ENCODE data around the gene ID2. TPM values are rescaled to one million over a fixed set of nuclear protein-coding genes. Genes with fewer than 3 reads are reported as not detected.

Gene ID2
- total and polyA plus RNA-seq, 2 of the 13 experiments (the other 11 are each of a cell fraction or from before 2014, with no cell fraction given) = 214 to 719 TPM

DNA sequence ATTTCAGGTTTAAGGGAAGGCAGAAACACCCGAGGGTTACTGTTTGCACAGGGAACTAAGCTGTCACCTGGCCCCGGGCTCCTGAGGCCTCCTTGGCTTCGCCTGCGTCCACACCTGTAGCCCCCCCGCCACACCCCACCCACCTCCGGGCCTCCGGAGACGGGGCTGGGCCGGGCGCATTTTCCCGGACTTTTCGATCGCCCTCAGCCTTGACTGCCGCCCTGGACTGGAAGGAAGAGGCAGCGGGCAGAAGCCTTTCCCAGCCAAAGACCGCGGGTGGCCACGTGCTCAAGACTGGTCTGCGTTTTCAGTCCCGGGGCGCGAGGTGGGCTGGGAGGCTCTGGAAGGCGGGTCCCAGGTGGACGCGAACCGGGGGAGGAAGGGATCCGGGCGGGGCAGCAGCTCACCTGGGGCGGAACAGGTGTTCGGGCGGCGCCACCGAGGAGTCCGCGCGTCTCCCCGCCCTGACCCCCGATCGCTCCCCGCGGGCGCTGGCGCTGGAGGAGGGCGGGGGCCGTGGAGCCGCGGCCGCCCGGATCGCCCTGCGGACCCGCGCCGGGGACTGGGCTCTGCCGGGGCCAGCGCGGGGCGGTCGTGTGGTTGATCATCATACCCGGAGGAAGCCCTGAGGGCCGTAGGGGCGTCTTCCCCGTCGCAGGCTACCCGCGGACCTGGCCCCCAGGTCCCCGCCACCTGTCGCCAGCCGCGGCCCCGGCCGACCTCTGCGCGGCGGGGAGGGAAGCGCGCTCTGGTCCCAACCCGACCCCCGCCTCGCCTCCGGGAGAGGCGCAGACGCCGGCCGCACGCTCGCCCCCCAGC lies 3.2 kb downstream of the ID2 start (continued):
- TF ChIP-seq ZNF550 (CRISPR knock-in tag; IDR thresholded peaks at IDR 0.05; ENCODE audit: borderline replicate concordance) = 0 out of 2 replicates have a peak, but pooled peaks have one; percentile 77
- TF ChIP-seq CHD4 (IDR thresholded peaks at IDR 0.05; ENCODE audit: borderline replicate concordance, low read length) = no peak
- TF ChIP-seq, protein P1, sequence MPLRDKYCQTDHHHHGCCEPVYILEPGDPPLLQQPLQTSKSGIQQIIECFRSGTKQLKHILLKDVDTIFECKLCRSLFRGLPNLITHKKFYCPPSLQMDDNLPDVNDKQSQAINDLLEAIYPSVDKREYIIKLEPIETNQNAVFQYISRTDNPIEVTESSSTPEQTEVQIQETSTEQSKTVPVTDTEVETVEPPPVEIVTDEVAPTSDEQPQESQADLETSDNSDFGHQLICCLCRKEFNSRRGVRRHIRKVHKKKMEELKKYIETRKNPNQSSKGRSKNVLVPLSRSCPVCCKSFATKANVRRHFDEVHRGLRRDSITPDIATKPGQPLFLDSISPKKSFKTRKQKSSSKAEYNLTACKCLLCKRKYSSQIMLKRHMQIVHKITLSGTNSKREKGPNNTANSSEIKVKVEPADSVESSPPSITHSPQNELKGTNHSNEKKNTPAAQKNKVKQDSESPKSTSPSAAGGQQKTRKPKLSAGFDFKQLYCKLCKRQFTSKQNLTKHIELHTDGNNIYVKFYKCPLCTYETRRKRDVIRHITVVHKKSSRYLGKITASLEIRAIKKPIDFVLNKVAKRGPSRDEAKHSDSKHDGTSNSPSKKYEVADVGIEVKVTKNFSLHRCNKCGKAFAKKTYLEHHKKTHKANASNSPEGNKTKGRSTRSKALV (CRISPR knock-in tag; IDR thresholded peaks at IDR 0.05) = 0 out of 2 replicates have a peak, but pooled peaks have one; percentile 32
- TF ChIP-seq, protein P2, sequence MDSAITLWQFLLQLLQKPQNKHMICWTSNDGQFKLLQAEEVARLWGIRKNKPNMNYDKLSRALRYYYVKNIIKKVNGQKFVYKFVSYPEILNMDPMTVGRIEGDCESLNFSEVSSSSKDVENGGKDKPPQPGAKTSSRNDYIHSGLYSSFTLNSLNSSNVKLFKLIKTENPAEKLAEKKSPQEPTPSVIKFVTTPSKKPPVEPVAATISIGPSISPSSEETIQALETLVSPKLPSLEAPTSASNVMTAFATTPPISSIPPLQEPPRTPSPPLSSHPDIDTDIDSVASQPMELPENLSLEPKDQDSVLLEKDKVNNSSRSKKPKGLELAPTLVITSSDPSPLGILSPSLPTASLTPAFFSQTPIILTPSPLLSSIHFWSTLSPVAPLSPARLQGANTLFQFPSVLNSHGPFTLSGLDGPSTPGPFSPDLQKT (CRISPR knock-in tag; IDR thresholded peaks at IDR 0.05; ENCODE audit: borderline replicate concordance) = 0 out of 2 replicates have a peak, but pooled peaks have one; percentile 44
- TF ChIP-seq CREM (IDR thresholded peaks at IDR 0.05) = no peak; the same call in 1 of the 2 replicates
- TF ChIP-seq CREM (CRISPR knock-in tag; IDR thresholded peaks at IDR 0.05) = no peak
- TF ChIP-seq ZNF678 (CRISPR knock-in tag; IDR thresholded peaks at IDR 0.05) = 0 out of 2 replicates have a peak, but pooled peaks have one; percentile 46
- no peak for TF ChIP-seq JUND (CRISPR knock-in tag; IDR thresholded peaks at IDR 0.05)
- TF ChIP-seq, protein P3, sequence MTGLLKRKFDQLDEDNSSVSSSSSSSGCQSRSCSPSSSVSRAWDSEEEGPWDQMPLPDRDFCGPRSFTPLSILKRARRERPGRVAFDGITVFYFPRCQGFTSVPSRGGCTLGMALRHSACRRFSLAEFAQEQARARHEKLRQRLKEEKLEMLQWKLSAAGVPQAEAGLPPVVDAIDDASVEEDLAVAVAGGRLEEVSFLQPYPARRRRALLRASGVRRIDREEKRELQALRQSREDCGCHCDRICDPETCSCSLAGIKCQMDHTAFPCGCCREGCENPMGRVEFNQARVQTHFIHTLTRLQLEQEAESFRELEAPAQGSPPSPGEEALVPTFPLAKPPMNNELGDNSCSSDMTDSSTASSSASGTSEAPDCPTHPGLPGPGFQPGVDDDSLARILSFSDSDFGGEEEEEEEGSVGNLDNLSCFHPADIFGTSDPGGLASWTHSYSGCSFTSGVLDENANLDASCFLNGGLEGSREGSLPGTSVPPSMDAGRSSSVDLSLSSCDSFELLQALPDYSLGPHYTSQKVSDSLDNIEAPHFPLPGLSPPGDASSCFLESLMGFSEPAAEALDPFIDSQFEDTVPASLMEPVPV (CRISPR knock-in tag; IDR thresholded peaks at IDR 0.05) = peak; percentile 97
- TF ChIP-seq TAF1 (CRISPR knock-in tag; IDR thresholded peaks at IDR 0.05) = no peak; the same call in 1 of the 2 replicates
- TF ChIP-seq, protein P4, sequence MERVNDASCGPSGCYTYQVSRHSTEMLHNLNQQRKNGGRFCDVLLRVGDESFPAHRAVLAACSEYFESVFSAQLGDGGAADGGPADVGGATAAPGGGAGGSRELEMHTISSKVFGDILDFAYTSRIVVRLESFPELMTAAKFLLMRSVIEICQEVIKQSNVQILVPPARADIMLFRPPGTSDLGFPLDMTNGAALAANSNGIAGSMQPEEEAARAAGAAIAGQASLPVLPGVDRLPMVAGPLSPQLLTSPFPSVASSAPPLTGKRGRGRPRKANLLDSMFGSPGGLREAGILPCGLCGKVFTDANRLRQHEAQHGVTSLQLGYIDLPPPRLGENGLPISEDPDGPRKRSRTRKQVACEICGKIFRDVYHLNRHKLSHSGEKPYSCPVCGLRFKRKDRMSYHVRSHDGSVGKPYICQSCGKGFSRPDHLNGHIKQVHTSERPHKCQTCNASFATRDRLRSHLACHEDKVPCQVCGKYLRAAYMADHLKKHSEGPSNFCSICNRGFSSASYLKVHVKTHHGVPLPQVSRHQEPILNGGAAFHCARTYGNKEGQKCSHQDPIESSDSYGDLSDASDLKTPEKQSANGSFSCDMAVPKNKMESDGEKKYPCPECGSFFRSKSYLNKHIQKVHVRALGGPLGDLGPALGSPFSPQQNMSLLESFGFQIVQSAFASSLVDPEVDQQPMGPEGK (CRISPR knock-in tag; IDR thresholded peaks at IDR 0.05) = peak; percentile 56; the same call in 1 of the 2 replicates
- TF ChIP-seq ATF6 (CRISPR knock-in tag; conservative IDR thresholded peaks at IDR 0.05) = no peak
- TF ChIP-seq ZNF841 (CRISPR knock-in tag; IDR thresholded peaks at IDR 0.05; ENCODE audit: borderline replicate concordance) = no peak; the same call in 1 of the 2 replicates
- no peak for TF ChIP-seq ZFYVE20 (CRISPR knock-in tag; IDR thresholded peaks at IDR 0.05; ENCODE audit: borderline replicate concordance, low read depth)
- TF ChIP-seq MTF1 (CRISPR knock-in tag; IDR thresholded peaks at IDR 0.05) = no peak
- TF ChIP-seq, protein P5, sequence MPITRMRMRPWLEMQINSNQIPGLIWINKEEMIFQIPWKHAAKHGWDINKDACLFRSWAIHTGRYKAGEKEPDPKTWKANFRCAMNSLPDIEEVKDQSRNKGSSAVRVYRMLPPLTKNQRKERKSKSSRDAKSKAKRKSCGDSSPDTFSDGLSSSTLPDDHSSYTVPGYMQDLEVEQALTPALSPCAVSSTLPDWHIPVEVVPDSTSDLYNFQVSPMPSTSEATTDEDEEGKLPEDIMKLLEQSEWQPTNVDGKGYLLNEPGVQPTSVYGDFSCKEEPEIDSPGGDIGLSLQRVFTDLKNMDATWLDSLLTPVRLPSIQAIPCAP (CRISPR knock-in tag; IDR thresholded peaks at IDR 0.05; ENCODE audit: low read depth) = 0 out of 2 replicates have a peak, but pooled peaks have one; percentile 69
- 0 out of 2 replicates have a peak, but pooled peaks have one; percentile 46 for TF ChIP-seq NCOA5 (CRISPR knock-in tag; IDR thresholded peaks at IDR 0.05)
- TF ChIP-seq ZNF317 (CRISPR knock-in tag; IDR thresholded peaks at IDR 0.05) = no peak
- no peak for TF ChIP-seq RCOR2 (CRISPR knock-in tag; IDR thresholded peaks at IDR 0.05)

All from HepG2 (cell line).